ENCODE measurements around the gene PER1. TPM values are rescaled to one million over a fixed set of nuclear protein-coding genes. Genes with fewer than 3 reads are reported as not detected.

The PER1 gene
- total RNA-seq, 1 donor from 2014 or later = 13.1 TPM

GRCh38 chr17:8125154-8125946 is 26.9 kb downstream of the PER1 start:
- peak overlapping the region; percentile 72 for H3K4me3 ChIP-seq (ENCODE audit: low read depth, low read length)
- no peak for TF ChIP-seq CTCF (conservative IDR thresholded peaks at IDR 0.05; ENCODE audit: low read depth, low read length)
- DNase-seq (ENCODE audit: low read depth) = no peak

DNA sequence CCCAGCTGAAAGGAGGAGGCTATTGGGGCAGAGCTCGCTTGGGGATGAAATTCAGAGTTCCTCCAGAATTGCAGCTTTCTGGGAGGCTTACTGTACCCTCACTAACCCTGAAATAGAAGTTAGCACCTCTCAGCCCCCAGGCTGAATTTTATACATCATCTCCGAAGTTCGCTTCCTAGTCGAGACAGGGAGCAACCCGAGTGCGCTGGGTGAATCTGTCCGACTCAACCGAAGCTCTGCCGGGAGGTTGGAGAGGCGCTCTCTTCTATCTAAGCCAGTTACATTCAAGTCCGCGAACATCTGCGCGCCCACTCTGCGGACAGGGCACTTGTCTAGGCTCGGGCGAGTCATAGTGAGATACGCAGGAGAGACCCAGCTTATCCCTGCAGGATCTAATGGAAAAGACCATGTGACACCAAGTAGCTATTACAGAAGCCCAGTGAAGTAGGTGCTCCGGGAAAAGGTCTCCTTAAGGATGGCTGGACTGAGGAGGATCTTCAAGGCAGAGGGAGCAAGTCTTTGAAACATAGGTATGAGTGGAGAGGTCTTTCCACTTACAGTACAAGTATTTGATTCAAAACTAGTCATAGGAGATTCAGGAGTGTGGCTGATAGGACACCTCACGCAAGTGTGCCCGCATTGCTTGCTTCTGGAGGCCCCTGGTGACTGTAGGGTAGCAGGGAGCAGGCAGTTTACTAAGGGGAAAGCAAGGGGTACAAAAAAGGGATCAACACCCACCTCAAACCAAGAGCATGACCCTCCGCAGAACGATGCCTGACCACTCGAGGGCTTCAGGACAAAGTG is 27.7 kb downstream of the PER1 start:
- no peak for DNase-seq (ENCODE audit: low read depth)
- peak overlapping the region; percentile 75 for H3K4me3 ChIP-seq (ENCODE audit: low read depth, low read length)
- no peak for TF ChIP-seq CTCF (conservative IDR thresholded peaks at IDR 0.05; ENCODE audit: low read depth, low read length)

GRCh38 chr17:8123695-8124349 is 28.4 kb downstream of the PER1 start, which contains the start of gene HES7:
HES7 (minus strand) TSS chr17:8124106; CDS start chr17:8124084, 22 bp downstream.
- H3K4me3 ChIP-seq (ENCODE audit: low read depth, low read length) = peak within 1 kb of the TSS; percentile 75
- no peak for TF ChIP-seq CTCF (conservative IDR thresholded peaks at IDR 0.05; ENCODE audit: low read depth, low read length)
- DNase-seq (ENCODE audit: low read depth) = no peak

DNA sequence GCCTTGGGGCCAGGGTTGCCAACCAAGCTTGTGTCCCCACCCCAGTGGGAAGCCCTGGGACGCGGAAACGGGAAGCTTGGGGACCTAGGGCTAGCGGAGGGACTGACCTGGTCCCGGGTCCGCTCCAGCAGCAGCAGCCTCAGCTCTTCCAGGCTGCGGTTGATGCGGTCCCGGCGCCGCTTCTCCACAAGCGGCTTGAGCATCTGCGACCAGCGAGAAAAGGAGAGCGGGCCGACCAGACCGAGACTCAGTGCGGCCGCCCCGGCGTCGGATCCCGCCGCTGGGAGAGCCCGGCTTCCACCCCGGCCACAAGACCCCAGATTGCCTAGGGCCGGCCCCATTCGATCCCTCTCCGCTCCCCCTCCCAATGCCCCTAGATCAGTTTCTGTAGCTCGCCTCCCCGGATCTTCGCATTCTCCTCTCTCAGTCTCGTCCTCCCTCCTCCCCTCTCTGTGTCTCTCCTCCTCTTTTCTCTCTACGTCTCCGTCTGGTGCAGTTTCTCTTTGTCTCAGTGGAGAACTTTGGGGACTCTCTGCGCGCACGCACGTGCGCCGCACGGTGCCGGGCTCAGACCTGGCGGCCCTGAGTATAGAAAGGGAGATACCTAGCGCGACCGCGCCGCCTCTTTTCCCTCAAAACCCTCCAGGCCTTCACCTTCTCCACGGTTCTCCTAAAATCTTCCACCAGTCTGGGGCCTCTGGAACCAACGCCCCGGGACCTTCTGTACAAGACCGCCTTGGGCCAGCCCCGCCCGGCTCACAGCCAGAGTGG is 29.1 kb downstream of the PER1 start:
- no peak for TF ChIP-seq CTCF (conservative IDR thresholded peaks at IDR 0.05; ENCODE audit: low read depth, low read length)
- H3K4me3 ChIP-seq (ENCODE audit: low read depth, low read length) = peak overlapping the region; percentile 75
- no peak for DNase-seq (ENCODE audit: low read depth)

DNA sequence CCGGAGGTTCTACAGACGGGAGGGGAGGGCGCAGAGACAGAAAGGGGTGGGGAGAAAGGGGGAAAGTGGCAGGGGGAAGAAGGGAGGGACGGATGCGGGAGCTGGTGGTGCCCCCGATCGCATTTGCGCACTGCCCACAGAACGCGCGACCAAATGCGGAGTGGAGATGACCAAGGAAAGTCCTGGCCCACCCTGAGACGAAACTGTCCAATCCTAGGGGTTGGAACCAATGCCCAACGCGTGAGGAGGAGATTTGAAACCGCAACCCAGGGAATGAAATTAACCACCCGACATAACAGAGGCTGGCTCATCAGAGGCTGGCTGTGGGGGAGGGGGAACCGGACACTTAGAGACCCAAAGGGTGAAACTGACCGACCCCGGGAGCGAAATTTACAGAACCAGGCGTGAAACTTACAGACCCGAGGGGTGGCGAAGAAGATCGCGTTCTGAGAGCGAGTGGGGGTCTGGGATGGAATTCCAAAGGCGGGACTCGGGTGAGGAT is 29.7 kb downstream of the PER1 start:
- TF ChIP-seq CTCF (conservative IDR thresholded peaks at IDR 0.05; ENCODE audit: low read depth, low read length) = no peak
- peak overlapping the region; percentile 75 for H3K4me3 ChIP-seq (ENCODE audit: low read depth, low read length)
- DNase-seq (ENCODE audit: low read depth) = no peak

All from epithelial cell of proximal tubule (primary cell).